Lung (tissue), 12 donors: ENCODE measurements around the gene NKAIN1. TPM values are rescaled to one million over a fixed set of nuclear protein-coding genes. Genes with fewer than 3 reads are reported as not detected.
"Not testable (repeated sequence)": the region's sequence is repeated elsewhere in the genome, so short reads cannot be mapped to it uniquely, and the experiment has no call there.

Experiments used
- ATAC-seq: fragments of 200-7000 bp; cut with Tn5 transposase; one replicate; pipeline ENCODE4 v1.9.1; 2020; ENCODE audit warnings: moderate number of reproducible peaks; ENCODE audit not compliant: insufficient read depth, low FRiP score
- DNase-seq, 3 donors: peaks; one replicate each; pipeline ENCODE4 v3.0.0-alpha.2; 2013 to 2017
- H3K27ac ChIP-seq, 2 donors: one replicate each; pipeline ENCODE4 v1.5.1; 2013; ENCODE audit warnings: mild to moderate bottlenecking in 2 of 2, moderate library complexity in 2 of 2, control low read depth in 1 of 2, inconsistent platforms in 1 of 2, low read depth in 1 of 2, low read length in 1 of 2
- H3K27me3 ChIP-seq, 3 donors: one replicate each; pipeline ENCODE4 v1.5.1; 2013; ENCODE audit warnings: low read length in 2 of 3; ENCODE audit not compliant: control insufficient read depth in 3 of 3, insufficient read depth in 3 of 3
- H3K36me3 ChIP-seq, 4 donors: one replicate each; pipeline ENCODE4 v1.5.1; 2013; ENCODE audit warnings: low read length in 4 of 4, mild to moderate bottlenecking in 1 of 4, moderate library complexity in 1 of 4; ENCODE audit not compliant: control insufficient read depth in 4 of 4, insufficient read depth in 4 of 4
- H3K4me1 ChIP-seq, 5 donors: one replicate each; pipeline ENCODE4 v1.5.1; 2013; ENCODE audit warnings: low read length in 5 of 5, mild to moderate bottlenecking in 2 of 5, moderate library complexity in 1 of 5; ENCODE audit not compliant: control insufficient read depth in 5 of 5, insufficient read depth in 5 of 5
- H3K4me3 ChIP-seq: one replicate; pipeline ENCODE4 v1.5.1; 2013; ENCODE audit warnings: mild to moderate bottlenecking, control low read depth, moderate library complexity
- H3K9ac ChIP-seq, 2 donors: one replicate each; pipeline ENCODE4 v1.5.1; 2013; ENCODE audit warnings: low read length in 2 of 2, control low read depth in 1 of 2; ENCODE audit not compliant: insufficient read depth in 1 of 2
- H3K9me3 ChIP-seq, 4 donors: one replicate each; pipeline ENCODE4 v1.5.1; 2013; ENCODE audit warnings: low read length in 3 of 4, mild to moderate bottlenecking in 1 of 4, moderate library complexity in 1 of 4; ENCODE audit not compliant: control insufficient read depth in 4 of 4, insufficient read depth in 3 of 4
- CTCF ChIP-seq: IDR thresholded peaks from 2 replicates; pipeline ENCODE4 v1.5.1; 2012; ENCODE audit warnings: mild to moderate bottlenecking; ENCODE audit errors: control extremely low read depth, extremely low read depth
- WGBS, 2 donors: extraction: QIAGEN DNeasy Blood & Tissue Kit; methylation state at CpG; one replicate each; pipeline ENCODE4 v1.1.7; 2013; 5-methylcytosine and 5-hydroxymethylcytosine counted together
- polyA plus RNA-seq, 2 donors: library from polyadenylated mRNA; stranded (reverse); fragments of 200-250 nt; gene quantifications; one replicate each; pipeline ENCODE4 v1.2.1, GENCODE V29; 2013
- total RNA-seq, 2 donors: library from RNA; depleted of rRNA in 1 of 2; stranded (reverse); fragments of >200 nt in 1 of 2; gene quantifications; one replicate each; pipeline ENCODE4 v1.2.1, GENCODE V29; 2014 to 2021
- donor health status: control.
- donor health status: control.
- donor health status: Bipolar disorder and iron deficiency.
- donor health status: healthy.
- donor health status: DM: yes; HTN: yes; CAD: no.

Gene NKAIN1
- total and polyA plus RNA-seq, 4 donors = 0.03 TPM; not detected in 3

DNA sequence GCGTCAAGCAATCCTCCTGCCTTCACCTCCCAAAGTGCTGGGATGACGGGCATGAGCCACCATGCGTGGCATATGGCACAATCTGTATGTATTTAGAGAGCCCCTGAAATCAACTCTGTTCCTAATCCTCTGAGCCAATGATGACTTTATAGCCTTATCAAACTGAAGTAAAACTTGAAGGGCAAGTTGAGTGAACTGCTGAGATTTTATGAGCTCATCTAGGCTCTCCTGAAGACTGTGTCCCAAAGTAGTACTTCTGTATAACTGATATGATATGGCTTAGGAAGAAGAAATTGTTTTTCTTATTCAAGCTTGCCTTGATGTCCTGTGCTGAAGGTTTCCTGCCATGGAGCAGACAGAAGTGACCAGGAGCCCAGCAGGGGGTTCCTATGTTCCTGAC, 23.7 kb upstream of the NKAIN1 start:
- Histone ChIP-seq H3K4me3 (no peak overlapping the region), H3K27me3 (no peaks in the 10 kb centered on the region)

DNA sequence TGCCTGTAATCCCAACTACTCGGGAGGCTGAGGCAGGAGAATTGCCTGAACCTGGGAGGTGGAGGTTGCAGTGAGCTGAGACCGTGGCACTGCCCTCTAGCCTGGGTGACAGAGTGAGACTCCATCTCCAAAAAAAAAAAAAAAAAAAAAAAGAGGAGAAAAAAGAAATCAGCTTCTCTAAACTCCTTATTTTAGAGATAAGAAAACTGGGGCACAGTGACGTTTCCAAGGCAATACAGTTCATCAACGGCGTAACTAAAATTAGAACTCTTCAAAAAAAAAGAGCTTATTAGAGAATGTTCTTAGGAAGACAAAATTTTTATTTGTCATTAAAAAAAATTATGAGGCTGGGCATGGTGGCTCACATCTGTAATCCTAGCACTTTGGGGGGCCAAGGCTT, 22.7 kb upstream of the NKAIN1 start:
- WGBS, 2 donors = 92 to 97% methylated on average over 5 of the region's 5 CpGs
- not testable (repeated sequence) for H3K4me1 ChIP-seq, H3K4me3 ChIP-seq, H3K27me3 ChIP-seq, H3K27ac ChIP-seq, H3K9ac ChIP-seq, ATAC-seq, DNase-seq, H3K9me3 ChIP-seq
- peaks cover 21 to 48% (median 27%) of the 10 kb centered on the region in 4 donors for H3K36me3 ChIP-seq

More for the DNA sequence above, 23.7 kb upstream of the NKAIN1 start:
- Histone ChIP-seq H3K27ac (no peak overlapping the region), H3K36me3 (peaks cover 19 to 46% (median 28%) of the 10 kb centered on the region in 4 donors), H3K9ac (no peak overlapping the region), H3K4me1 (no peaks in the 10 kb centered on the region), H3K9me3 (no peaks in the 10 kb centered on the region)
- TF ChIP-seq CTCF = no peak
- no peak for ATAC-seq
- peak in 1 of 3 donors; percentile 2 for DNase-seq
- 98% methylated on average over 3 of the region's 3 CpGs for WGBS, 2 donors

GRCh38 chr1:31261916-31262315, 22.2 kb upstream of the NKAIN1 start:
- no peak overlapping the region for H3K9ac ChIP-seq
- H3K9me3 ChIP-seq = no peaks in the 10 kb centered on the region
- WGBS, 2 donors = 98 to 100% methylated on average over 3 of the region's 3 CpGs
- no peak for ATAC-seq
- H3K36me3 ChIP-seq = peaks cover 18 to 43% (median 28%) of the 10 kb centered on the region in 4 donors
- H3K4me3 ChIP-seq = no peak overlapping the region
- DNase-seq = no peak
- H3K27me3 ChIP-seq = no peaks in the 10 kb centered on the region
- no peak overlapping the region for H3K27ac ChIP-seq
- no peaks in the 10 kb centered on the region for H3K4me1 ChIP-seq
- no peak for TF ChIP-seq CTCF

DNA sequence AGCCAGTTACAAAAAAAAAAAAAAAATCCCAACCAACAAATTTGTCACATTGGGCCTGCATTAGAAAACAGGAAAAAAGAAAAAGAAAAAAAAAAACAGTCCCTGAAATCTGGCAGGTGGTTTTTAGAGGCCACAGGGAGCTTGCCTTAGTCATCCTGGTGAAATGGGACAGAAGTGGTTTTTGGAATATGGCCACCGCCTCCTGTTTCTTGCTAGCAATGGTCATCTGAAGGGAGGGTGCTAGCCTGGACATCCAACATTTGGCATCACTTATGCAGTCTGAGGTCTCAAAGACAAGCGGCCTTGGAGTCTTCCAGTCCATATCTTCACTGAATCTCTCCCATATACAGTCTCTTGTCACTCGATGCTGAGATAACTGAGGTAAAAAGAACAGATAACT, 20.1 kb upstream of the NKAIN1 start:
- H3K9me3 ChIP-seq = no peaks in the 10 kb centered on the region
- no peak for ATAC-seq
- H3K4me1 ChIP-seq = no peaks in the 10 kb centered on the region
- H3K27me3 ChIP-seq = no peaks in the 10 kb centered on the region
- DNase-seq = no peak
- H3K4me3 ChIP-seq = no peak overlapping the region
- no peak overlapping the region for H3K27ac ChIP-seq
- 90 to 93% methylated on average over 3 of the region's 3 CpGs for WGBS, 2 donors
- no peak overlapping the region for H3K9ac ChIP-seq
- TF ChIP-seq CTCF = no peak
- peaks cover 11 to 35% (median 23%) of the 10 kb centered on the region in 4 donors for H3K36me3 ChIP-seq
